MM.1S (cell line): ENCODE measurements around the gene DIAPH3.

ENCODE experiments used
- EZH2 ChIP-seq: fragments of 300-600 bp; sonication (generic); optimal IDR thresholded peaks from 2 replicates; pipeline ENCODE3; 2017; ENCODE audit warnings: low read depth, mild to moderate bottlenecking, antibody characterized with exemption, low read length, mixed read lengths
- EZH2phosphoT487 ChIP-seq: fragments of 300-600 bp; sonication (generic); IDR thresholded peaks from 2 replicates; pipeline ENCODE4 v1.6.1; 2018; ENCODE audit warnings: antibody characterized with exemption, low read length
- TF ChIP-seq, protein P1 (sequence below): fragments of 300-600 bp; sonication (generic); IDR thresholded peaks from 2 replicates; pipeline ENCODE4 v1.5.1; 2016; ENCODE audit warnings: antibody characterized with exemption, low read length, mixed read lengths

DNA sequence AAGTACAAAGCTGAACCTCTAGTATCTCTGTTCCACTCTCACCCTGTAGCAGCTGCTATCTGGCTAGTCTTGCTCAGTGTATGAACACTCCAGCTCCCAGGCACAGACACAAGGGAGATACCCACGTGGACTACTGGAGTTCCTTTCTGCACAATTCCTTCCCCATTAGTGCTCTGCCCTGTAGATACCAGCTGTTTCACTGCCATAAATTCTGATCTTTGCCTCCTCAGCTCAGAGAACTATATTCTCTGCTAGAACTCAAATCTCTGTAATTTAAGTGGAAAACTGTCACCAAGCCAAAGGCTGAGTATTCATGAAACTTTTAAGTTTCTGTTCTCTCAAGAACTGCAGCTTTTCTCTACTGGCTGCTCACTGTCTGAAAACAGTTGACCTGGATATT, 273.7 kb downstream of the DIAPH3 start:
- TF ChIP-seq, protein P1, sequence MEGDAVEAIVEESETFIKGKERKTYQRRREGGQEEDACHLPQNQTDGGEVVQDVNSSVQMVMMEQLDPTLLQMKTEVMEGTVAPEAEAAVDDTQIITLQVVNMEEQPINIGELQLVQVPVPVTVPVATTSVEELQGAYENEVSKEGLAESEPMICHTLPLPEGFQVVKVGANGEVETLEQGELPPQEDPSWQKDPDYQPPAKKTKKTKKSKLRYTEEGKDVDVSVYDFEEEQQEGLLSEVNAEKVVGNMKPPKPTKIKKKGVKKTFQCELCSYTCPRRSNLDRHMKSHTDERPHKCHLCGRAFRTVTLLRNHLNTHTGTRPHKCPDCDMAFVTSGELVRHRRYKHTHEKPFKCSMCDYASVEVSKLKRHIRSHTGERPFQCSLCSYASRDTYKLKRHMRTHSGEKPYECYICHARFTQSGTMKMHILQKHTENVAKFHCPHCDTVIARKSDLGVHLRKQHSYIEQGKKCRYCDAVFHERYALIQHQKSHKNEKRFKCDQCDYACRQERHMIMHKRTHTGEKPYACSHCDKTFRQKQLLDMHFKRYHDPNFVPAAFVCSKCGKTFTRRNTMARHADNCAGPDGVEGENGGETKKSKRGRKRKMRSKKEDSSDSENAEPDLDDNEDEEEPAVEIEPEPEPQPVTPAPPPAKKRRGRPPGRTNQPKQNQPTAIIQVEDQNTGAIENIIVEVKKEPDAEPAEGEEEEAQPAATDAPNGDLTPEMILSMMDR = no peak
- TF ChIP-seq EZH2phosphoT487 (no peak), EZH2 (no peak)
